KOPT-K1 (cell line): ENCODE data around the gene STMN3.

Experiments
- H3K27ac ChIP-seq: fragments of 200-600 bp; sonication (generic); 2 replicates; pipeline ENCODE4 v1.5.1; 2016; ENCODE audit warnings: antibody characterized with exemption, mild to moderate bottlenecking, low read depth, low read length; ENCODE audit not compliant: poor library complexity, severe bottlenecking
- H3K36me3 ChIP-seq: fragments of 200-600 bp; sonication (generic); 2 replicates; pipeline ENCODE4 v1.5.1; 2017; ENCODE audit warnings: antibody characterized with exemption, mild to moderate bottlenecking, low read length, moderate library complexity; ENCODE audit not compliant: insufficient read depth
- H3K9me3 ChIP-seq: fragments of 200-600 bp; sonication (generic); 2 replicates; pipeline ENCODE4 v1.5.1; 2017; ENCODE audit warnings: antibody characterized with exemption, low read length, mild to moderate bottlenecking; ENCODE audit not compliant: insufficient read depth, poor library complexity, severe bottlenecking

The STMN3 gene

GRCh38 chr20:63686492-63687321 is 33.5 kb upstream of the STMN3 start:
- Histone ChIP-seq H3K27ac (no peak overlapping the region), H3K36me3 (peaks cover 10% of the 10 kb centered on the region; the same call in 1 of the 2 replicates), H3K9me3 (no peaks in the 10 kb centered on the region)

GRCh38 chr20:63686094-63686491 is 32.9 kb upstream of the STMN3 start:
- no peak overlapping the region for H3K27ac ChIP-seq

GRCh38 chr20:63685269-63686026 is 32.2 kb upstream of the STMN3 start:
- peaks cover 10% of the 10 kb centered on the region; the same call in 1 of the 2 replicates for H3K36me3 ChIP-seq
- no peak overlapping the region for H3K27ac ChIP-seq
- H3K9me3 ChIP-seq = no peaks in the 10 kb centered on the region

More at GRCh38 chr20:63686094-63686491, 32.9 kb upstream of the STMN3 start:
- Histone ChIP-seq H3K9me3 (no peaks in the 10 kb centered on the region), H3K36me3 (peaks cover 10% of the 10 kb centered on the region; the same call in 1 of the 2 replicates)

GRCh38 chr20:63682384-63683139 is 29.3 kb upstream of the STMN3 start:
- no peak overlapping the region for H3K27ac ChIP-seq

GRCh38 chr20:63681609-63682142 is 28.5 kb upstream of the STMN3 start:
- H3K9me3 ChIP-seq = no peaks in the 10 kb centered on the region
- H3K27ac ChIP-seq = no peak overlapping the region
- H3K36me3 ChIP-seq = peaks cover 40% of the 10 kb centered on the region; the same call in 1 of the 2 replicates

More at GRCh38 chr20:63682384-63683139, 29.3 kb upstream of the STMN3 start:
- H3K9me3 ChIP-seq = no peaks in the 10 kb centered on the region
- H3K36me3 ChIP-seq = peaks cover 32% of the 10 kb centered on the region; the same call in 1 of the 2 replicates

- peaks cover 45% of the 10 kb centered on the region; the same call in 1 of the 2 replicates for H3K36me3 ChIP-seq
- no peak overlapping the region for H3K27ac ChIP-seq
Observed at GRCh38 chr20:63680857-63681608, 27.8 kb upstream of the STMN3 start.

GRCh38 chr20:63680427-63680826 is 27.2 kb upstream of the STMN3 start:
- H3K36me3 ChIP-seq = peaks cover 52% of the 10 kb centered on the region; the same call in 1 of the 2 replicates
- no peaks in the 10 kb centered on the region for H3K9me3 ChIP-seq
- no peak overlapping the region for H3K27ac ChIP-seq

More at GRCh38 chr20:63680857-63681608, 27.8 kb upstream of the STMN3 start:
- H3K9me3 ChIP-seq = no peaks in the 10 kb centered on the region

GRCh38 chr20:63679799-63680305 is 26.6 kb upstream of the STMN3 start:
- H3K27ac ChIP-seq = no peak overlapping the region
- peaks cover 56% of the 10 kb centered on the region; the same call in 1 of the 2 replicates for H3K36me3 ChIP-seq
- H3K9me3 ChIP-seq = no peaks in the 10 kb centered on the region

- Histone ChIP-seq H3K36me3 (peaks cover 65% of the 10 kb centered on the region; the same call in 1 of the 2 replicates), H3K27ac (no peak overlapping the region), H3K9me3 (no peaks in the 10 kb centered on the region)
Observed at GRCh38 chr20:63678667-63679465, 25.6 kb upstream of the STMN3 start.

GRCh38 chr20:63678071-63678470 is 24.8 kb upstream of the STMN3 start:
- H3K9me3 ChIP-seq = no peaks in the 10 kb centered on the region
- no peak overlapping the region for H3K27ac ChIP-seq
- peaks cover 71% of the 10 kb centered on the region; the same call in 1 of the 2 replicates for H3K36me3 ChIP-seq

- Histone ChIP-seq H3K27ac (no peak overlapping the region), H3K9me3 (no peaks in the 10 kb centered on the region), H3K36me3 (peaks cover 78% of the 10 kb centered on the region; the same call in 1 of the 2 replicates)
Observed at GRCh38 chr20:63675681-63676368, 22.6 kb upstream of the STMN3 start.

- Histone ChIP-seq H3K9me3 (no peaks in the 10 kb centered on the region), H3K36me3 (peaks cover 78% of the 10 kb centered on the region; the same call in 1 of the 2 replicates), H3K27ac (no peak overlapping the region)
Observed at GRCh38 chr20:63673951-63674350, 20.7 kb upstream of the STMN3 start.
